KOPT-K1 (cell line): ENCODE data around the gene PARP16.

ENCODE experiments used
- H3K27ac ChIP-seq: fragments of 200-600 bp; sonication (generic); 2 replicates; pipeline ENCODE4 v1.5.1; 2016; ENCODE audit warnings: antibody characterized with exemption, mild to moderate bottlenecking, low read depth, low read length; ENCODE audit not compliant: poor library complexity, severe bottlenecking
- H3K36me3 ChIP-seq: fragments of 200-600 bp; sonication (generic); 2 replicates; pipeline ENCODE4 v1.5.1; 2017; ENCODE audit warnings: antibody characterized with exemption, mild to moderate bottlenecking, low read length, moderate library complexity; ENCODE audit not compliant: insufficient read depth
- H3K9me3 ChIP-seq: fragments of 200-600 bp; sonication (generic); 2 replicates; pipeline ENCODE4 v1.5.1; 2017; ENCODE audit warnings: antibody characterized with exemption, low read length, mild to moderate bottlenecking; ENCODE audit not compliant: insufficient read depth, poor library complexity, severe bottlenecking

PARP16 gene

GRCh38 chr15:65327651-65328393 lies 41.1 kb upstream of the PARP16 start:
- no peaks in the 10 kb centered on the region for H3K9me3 ChIP-seq
- no peaks in the 10 kb centered on the region for H3K36me3 ChIP-seq
- no peak overlapping the region for H3K27ac ChIP-seq

DNA sequence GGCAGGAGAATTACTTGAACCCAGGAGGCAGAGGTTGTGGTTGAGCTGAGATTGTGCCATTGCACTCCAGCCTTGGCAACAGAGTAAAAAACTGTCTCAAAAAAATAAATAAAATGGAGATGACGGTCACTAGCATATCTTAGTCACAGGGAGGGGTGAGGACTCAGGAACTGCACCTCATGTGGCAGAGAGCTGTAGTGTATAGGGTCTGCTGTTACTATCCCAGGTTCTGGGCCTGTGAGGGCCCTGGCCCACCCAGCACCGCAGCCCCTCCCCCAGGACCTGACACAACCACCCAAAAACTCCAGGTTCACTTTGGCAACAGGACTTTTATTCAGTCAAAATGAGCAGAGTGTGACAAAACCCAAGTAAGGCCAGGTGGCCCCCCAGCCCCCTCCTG lies 40.1 kb upstream of the PARP16 start:
- H3K36me3 ChIP-seq, result no peaks in the 10 kb centered on the region
- H3K27ac ChIP-seq, result no peak overlapping the region
- no peaks in the 10 kb centered on the region for H3K9me3 ChIP-seq

DNA sequence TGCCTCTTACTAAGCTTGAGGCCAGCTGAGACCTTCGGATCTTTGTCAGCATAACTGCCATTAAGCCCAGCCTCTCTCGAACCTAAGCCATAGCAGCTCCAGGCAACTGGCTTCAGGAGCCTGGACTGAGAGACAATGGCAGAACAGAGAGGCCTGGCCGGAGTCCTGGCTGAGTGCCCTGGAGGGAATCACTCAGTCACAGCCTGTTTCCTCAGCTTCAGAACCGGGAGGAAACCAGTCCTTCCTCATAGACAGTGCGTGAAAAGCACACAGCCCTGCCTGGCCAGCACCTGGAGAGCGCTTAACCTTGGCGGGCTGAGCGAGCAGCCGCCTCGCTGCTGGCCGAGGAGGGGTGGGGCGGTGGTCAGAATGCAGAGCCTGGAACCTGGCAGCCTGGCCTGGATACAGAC lies 39.4 kb upstream of the PARP16 start:
- H3K9me3 ChIP-seq, result no peaks in the 10 kb centered on the region
- no peak overlapping the region for H3K27ac ChIP-seq
- H3K36me3 ChIP-seq, result no peaks in the 10 kb centered on the region

GRCh38 chr15:65323071-65323511 lies 36.4 kb upstream of the PARP16 start:
- no peak overlapping the region for H3K27ac ChIP-seq
- no peaks in the 10 kb centered on the region for H3K9me3 ChIP-seq
- no peaks in the 10 kb centered on the region for H3K36me3 ChIP-seq

DNA sequence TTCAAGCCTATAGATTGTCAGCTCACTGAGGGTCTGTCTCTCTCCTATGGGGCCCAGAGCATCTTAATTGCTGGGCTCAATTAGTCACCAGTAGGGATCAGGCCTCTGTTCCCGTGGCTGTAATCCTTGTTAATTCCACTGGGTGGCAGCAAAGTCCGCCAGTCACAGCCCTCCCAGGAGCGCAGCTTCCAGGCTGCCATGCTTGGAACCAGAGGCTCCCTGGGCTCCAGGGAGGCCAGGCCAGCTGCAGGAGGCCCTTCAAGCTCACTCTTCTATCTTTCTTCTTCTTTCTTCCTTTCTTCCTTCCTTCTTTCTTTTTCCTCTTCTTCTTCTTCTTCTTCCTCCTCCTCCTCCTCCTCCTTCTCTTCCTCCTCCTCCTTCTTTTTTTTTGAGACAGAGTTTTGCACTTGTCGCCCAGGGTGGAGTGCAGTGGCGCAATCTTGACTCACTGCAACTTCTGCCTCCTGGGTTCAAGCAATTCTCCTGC lies 32.2 kb upstream of the PARP16 start:
- H3K36me3 ChIP-seq, result no peaks in the 10 kb centered on the region
- no peak overlapping the region for H3K27ac ChIP-seq
- H3K9me3 ChIP-seq, result no peaks in the 10 kb centered on the region

DNA sequence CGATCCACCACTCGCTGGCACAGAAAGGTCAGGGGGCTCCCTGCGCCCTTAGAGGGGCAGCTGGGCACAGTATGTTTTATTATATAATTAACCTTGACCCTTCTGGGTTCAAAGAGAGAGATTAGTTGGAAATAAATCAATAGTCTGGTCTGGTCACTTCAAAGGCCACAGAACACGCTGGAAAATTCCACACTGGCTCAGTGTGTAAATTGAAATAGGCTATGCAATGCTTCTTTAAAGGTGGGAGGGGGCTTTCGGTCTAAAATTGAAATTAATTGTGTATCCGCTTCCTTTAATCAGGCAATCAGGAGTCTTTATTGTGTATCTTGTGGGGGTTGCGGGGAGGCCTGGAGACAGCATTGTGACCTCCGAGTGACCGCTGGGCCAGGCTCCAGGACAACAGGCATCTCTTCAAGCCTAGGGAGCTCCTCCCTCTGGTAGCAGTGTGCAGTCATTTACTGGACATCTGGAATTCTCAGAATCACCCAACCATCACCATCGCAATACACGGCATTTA lies 25.8 kb upstream of the PARP16 start:
- H3K36me3 ChIP-seq, result no peaks in the 10 kb centered on the region
- H3K27ac ChIP-seq, result no peak overlapping the region

GRCh38 chr15:65311760-65312159 lies 25.1 kb upstream of the PARP16 start:
- H3K27ac ChIP-seq, result no peak overlapping the region
- H3K36me3 ChIP-seq, result no peaks in the 10 kb centered on the region
- no peaks in the 10 kb centered on the region for H3K9me3 ChIP-seq

More for the DNA sequence above, 25.8 kb upstream of the PARP16 start:
- H3K9me3 ChIP-seq, result no peaks in the 10 kb centered on the region

- Histone ChIP-seq H3K27ac (no peak overlapping the region), H3K36me3 (no peaks in the 10 kb centered on the region), H3K9me3 (no peaks in the 10 kb centered on the region)
Measured at GRCh38 chr15:65310431-65311137, 23.9 kb upstream of the PARP16 start.

DNA sequence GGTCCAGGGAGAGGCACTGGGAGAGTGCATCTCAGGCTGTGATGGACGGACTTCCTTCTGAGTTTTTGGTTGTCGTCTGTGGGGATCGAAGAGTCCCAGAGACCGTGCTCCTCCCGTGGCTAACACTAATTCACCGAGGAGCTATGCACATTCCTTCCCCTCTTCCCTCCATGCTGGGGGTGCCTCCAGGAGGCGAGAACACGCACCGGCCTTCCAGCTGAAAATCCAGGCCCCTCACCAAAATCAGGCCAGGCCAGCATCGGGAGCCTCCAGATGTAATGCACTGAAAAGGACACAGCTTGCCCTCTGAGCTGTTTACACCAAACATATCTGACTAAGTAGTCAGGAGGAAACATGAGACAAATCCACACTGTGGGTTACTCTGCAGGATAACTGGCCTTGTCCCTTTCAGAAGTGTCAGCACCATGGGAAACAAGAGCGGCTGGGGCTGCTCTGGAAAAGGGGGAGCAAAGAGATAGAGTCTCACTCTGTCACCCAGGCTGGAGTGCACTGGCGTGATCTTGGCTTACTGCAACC lies 23.3 kb upstream of the PARP16 start:
- no peak overlapping the region for H3K27ac ChIP-seq
- no peaks in the 10 kb centered on the region for H3K36me3 ChIP-seq
- no peaks in the 10 kb centered on the region for H3K9me3 ChIP-seq

DNA sequence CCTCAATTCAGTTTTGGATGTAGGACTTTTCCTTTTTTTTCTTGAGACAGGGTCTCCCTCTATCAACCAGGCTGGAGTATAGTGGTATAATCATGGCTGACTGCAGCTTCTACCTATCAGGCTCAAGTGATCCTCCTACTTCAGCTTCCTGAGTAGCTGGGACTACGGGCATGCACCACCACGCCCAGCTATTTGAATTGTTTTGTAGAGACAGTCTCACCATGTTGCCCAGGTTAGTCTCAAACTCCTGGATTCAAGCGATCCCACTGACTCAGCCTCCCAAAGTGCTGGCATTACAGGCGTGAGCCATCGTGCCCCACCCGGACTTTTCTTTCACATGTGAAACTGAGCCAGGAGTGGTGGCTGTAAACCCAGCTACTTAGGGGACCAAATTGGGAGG lies 21.3 kb upstream of the PARP16 start:
- Histone ChIP-seq H3K27ac (no peak overlapping the region), H3K36me3 (no peaks in the 10 kb centered on the region), H3K9me3 (no peaks in the 10 kb centered on the region)

DNA sequence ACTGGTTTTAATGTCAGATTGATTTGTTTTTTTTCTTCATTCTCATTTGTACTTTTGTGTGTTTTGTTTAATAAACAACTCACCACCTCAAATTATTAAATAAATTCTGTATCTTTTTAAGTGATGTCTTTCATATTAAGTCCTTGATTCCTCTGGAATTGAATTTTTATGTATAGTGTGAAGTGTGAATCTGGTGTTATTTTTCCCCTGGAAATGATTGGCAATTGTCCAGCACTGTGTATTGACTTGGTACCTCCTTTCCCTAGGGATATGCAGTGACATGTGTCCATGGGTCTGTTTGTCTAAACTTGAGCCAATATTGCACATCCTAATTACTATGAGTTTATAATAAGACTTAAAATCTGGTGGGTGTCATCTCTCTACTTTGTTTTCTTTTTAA lies 19.9 kb upstream of the PARP16 start:
- Histone ChIP-seq H3K36me3 (no peaks in the 10 kb centered on the region), H3K9me3 (no peaks in the 10 kb centered on the region), H3K27ac (no peak overlapping the region)

DNA sequence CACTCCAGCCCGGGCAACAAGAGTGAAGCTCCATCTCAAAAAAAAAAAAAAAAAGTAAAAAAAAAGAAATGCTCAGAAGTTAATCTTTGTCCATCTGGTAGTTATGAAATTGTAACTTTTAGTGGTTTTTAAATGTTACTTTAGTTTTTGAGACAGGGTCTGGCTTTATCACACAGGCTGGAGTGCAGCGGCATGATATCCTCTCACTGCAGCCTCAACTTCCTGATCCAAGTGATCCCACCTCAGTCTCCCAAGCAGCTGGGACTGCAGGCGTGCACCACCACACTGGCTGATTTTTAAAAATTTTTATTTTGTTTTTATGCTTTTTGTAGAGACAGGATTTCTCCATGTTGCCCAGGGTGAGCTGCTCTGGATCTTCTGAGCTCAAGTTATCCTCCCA lies 19.1 kb upstream of the PARP16 start:
- Histone ChIP-seq H3K27ac (no peak overlapping the region), H3K9me3 (no peaks in the 10 kb centered on the region), H3K36me3 (no peaks in the 10 kb centered on the region)

DNA sequence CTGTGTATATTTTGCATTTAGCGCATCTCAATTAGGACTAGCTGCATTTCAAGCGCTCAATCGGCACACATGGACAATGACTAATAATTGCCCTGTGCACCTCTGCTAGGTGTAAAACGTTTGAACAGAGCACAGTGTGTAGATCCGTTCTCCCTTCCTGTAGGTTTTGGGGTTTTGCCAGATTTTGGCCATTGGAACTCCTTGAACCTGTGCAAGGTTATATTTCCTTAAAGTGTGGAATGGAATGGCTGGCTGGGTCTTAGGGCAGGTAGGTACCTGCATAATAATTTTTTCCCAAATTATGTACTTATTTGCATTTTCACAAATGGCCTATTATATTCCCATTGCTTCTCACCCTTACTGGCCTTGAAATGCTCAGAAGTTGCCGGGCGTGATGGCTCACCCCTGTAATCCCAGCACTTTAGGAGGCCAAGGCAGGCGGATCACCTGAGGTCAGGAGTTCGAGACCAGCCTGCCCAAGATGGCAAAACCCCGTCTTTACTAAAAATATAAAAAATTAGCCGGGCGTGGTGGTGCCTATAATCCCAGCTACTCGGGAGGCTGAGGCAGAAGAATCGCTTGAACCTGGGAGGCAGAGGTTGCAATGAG lies 18.6 kb upstream of the PARP16 start:
- Histone ChIP-seq H3K27ac (no peak overlapping the region), H3K36me3 (no peaks in the 10 kb centered on the region), H3K9me3 (no peaks in the 10 kb centered on the region)

DNA sequence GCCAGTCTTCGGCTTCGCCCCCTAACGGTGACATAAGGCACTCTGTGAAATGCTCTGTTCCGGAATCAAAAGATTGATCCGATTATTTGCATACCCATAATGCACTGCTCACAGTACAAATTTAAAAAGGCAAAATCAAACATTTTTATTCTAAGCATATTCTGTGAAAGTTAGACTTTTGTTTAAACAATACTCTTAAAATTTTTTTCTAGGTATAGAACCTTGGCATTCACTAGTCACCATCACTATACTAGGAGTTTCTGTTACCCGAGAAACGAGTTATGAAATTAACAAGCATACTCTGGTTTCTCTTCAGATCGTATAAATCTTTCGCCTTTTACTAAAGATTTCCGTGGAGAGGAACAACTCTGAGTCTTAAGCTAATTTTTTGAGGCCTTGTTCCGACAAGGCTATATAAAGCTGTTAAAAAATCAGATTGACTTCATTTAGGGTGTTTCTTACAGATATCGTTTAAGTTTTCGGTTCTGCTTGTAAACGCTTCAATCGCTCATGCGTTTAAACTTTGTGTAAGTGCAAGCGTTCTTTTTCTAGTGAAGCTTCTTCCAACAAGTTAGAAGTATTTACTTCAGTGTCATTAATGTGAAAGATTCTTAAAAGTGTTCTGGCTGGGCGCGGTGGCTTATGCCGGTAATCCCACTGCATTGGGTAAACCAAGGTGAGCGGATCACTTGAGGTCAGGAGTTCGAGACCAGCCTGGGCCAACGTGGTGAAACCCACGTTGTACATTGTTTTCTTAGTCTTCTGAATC lies 17.9 kb upstream of the PARP16 start, which contains the start of gene RNU5B-1:
TSS of gene RNU5B-1 (plus strand) at position 297 of the 769 bp plus-strand sequence.
- Histone ChIP-seq H3K9me3 (no peaks in the 10 kb centered on the region), H3K36me3 (no peaks in the 10 kb centered on the region), H3K27ac (peak within 1 kb of the TSS; percentile 85)
